NCI-H69 (cell line): ENCODE results near the gene COL25A1.
"Not testable (repeated sequence)": the region's sequence is repeated elsewhere in the genome, so short reads cannot be mapped to it uniquely, and the experiment has no call there.

Source experiments
- DNase-seq: peaks from one replicate; lab custom pipeline; 2025; lab: John Stamatoyannopoulos, UW

The COL25A1 gene

DNA sequence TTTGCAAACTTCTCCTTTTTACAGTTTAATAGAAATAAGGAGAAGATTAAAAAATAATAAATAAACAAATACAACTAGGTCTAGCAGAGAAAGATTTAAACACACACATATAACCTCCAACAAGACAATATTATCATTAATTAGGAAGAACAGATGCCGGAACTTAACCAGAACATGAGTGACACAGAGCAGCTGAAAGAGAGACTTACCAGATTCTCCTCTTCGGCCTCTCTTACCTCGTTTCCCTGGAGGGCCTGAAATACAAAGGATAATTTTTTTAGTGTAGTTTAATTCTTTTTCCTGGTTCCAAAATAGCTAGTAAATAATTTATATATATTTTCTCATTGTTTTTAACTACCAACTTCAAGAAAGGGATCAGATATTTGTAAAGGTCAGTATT is 252.5 kb downstream of the COL25A1 start:
- no peak for DNase-seq

GRCh38 chr4:109046471-109047201 is 255.8 kb downstream of the COL25A1 start:
- DNase-seq: no peak

GRCh38 chr4:109044431-109044830 is 258.0 kb downstream of the COL25A1 start:
- no peak for DNase-seq

GRCh38 chr4:109043286-109043685 is 259.2 kb downstream of the COL25A1 start:
- DNase-seq: peak; percentile 3

GRCh38 chr4:109041463-109042360 is 260.7 kb downstream of the COL25A1 start:
- no peak for DNase-seq

- no peak for DNase-seq
Measured at GRCh38 chr4:109040441-109040840, 262.0 kb downstream of the COL25A1 start.

DNA sequence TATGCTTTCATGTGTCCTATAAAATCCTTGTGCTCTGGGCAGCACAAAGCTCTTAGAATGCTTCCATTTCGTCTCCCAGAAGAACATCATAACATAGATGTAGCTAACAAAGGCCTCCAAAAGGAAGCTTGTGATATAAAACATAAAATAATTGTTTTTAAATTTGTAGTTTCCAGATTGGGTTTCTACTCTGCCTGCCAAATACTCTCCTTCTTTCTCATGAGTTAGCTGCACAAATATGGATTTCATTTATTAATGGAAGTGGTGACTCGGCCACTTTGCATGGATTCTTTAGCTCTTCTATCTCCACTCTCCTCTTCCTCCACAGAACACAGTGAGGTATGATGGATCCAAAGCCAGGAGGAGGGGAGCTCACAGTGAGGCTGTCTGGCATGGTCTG is 265.4 kb downstream of the COL25A1 start:
- DNase-seq: no peak

GRCh38 chr4:109033993-109034392 is 268.5 kb downstream of the COL25A1 start:
- DNase-seq: no peak

GRCh38 chr4:109032671-109033070 is 269.8 kb downstream of the COL25A1 start:
- no peak for DNase-seq

DNA sequence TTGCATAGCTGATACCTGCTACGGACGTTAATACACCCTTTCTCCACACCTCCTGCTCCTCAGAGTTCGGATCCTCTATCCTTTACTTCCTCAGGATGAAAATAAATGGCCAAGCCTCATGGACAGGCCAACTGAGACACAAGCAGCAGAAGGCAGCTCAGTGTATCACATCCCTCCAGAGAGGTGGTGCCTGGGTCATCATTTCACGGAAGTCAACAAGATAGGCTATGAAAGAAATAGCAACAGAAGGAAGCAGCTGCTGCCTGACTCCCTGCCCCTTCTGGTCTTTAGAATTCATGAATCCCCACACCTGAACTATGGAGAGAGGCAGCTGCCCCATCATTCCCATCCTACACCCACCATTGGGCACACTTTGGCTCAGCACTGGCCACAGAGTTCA is 272.5 kb downstream of the COL25A1 start:
- no peak for DNase-seq

DNA sequence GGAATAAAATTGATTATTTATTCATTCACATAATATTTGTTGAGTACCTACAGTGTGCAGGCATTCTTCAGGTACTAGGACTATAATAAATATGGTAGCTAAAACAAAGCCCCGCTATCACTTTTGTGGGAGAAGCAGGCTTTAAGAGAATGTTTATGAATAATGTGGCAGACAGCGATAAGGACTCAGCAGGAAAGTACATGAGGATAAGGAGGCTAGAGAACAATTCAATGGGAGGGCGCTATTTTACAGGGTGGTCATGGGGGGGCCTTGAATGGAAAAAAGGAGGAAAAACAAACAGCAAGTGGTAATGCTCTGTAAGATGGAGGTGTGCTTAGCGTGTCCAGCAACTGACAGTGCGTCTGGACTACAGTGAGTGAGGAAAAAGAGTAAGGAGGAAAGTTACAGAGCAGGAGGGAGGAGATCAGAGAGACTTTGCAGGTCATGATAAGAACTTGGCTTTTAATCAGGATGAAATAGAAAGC is 275.4 kb downstream of the COL25A1 start:
- DNase-seq: no peak

DNA sequence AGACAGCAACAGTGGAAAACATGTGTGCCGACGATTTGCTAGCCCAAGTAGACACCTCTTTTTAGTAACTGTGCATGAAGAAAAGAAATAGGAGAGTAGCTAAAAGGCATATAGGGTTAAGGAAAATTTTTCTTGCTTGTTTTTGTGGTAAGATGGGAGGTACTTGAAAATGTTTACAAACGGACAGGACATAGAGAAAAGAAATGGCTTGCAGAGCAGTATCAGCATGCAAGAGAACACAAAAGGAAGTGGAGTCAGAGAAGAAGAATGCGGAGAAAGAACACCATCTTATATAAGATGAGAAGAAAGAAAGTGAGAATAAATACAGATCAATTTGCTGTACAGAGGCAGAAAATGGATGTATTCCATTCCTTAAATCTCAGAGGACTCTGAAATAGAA is 275.9 kb downstream of the COL25A1 start:
- DNase-seq: no peak

DNA sequence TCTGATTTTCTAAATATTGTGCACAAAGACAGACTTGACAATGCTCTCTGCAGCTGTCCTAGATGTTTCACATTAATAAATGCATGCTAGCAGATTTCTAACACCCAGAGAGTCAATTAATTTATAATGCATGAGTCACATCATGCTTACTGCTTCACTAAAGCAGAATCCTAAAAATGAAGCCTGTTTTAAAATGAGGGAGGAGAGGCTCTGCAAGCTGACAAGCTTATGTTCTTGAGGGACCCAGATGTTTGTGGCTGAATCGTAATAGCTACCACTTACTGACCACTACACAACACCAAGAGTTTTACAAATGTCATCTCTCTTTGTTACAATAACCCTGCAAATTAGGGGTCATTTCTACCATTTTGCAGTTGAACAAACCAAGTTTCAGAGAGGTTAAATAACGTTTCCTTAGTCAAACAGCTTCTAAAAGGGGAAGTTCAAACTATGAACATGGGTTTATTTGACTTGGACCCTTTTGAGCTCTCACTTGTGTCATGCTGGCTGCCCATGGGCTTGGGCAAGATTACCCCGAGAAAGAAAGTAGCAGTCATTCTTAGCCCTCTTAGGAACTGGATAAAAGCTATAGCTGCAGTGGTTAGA is 276.9 kb downstream of the COL25A1 start:
- no peak for DNase-seq

GRCh38 chr4:109022961-109023360 is 279.5 kb downstream of the COL25A1 start:
- DNase-seq: no peak

DNA sequence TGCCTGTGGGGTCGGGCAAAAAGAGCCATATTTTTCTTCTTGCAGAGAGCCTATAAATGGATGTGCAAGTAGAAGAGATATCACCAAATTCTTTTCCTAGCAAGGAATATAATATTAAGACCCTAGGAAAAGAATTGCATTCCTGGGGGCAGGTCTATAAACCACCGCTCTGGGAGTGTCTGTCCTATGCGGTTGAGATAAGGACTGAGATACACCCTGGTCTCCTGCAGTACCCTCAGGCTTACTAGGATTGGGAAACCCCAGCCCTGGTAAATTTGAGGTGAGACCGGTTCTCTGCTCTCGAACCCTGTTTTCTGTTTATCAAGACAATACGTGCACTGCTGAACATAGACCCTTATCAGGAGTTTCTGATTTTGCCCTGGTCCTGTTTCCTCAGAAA is 280.8 kb downstream of the COL25A1 start:
- DNase-seq: not testable (repeated sequence)

- no peak for DNase-seq
Measured at GRCh38 chr4:109020861-109021260, 281.6 kb downstream of the COL25A1 start.

DNA sequence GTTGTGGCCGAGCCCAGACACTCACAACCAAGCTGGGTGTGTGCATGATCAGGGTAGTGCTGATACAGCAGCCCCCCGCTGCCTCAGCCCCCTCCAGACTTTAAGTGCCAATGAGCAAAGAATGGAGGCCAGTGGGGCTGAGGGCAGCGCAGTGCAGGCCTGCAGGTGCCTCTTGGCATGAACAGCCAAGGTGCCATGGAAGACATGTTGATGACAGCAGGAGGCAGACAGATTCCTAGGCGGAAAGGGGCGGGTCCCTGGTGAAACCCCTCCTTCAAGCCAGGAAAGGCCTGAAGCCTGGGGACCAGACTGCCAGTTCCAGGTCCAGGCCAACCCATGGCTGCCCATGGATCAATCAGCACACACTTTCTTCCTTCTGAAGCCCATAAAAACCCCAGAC is 286.3 kb downstream of the COL25A1 start:
- no peak for DNase-seq

DNA sequence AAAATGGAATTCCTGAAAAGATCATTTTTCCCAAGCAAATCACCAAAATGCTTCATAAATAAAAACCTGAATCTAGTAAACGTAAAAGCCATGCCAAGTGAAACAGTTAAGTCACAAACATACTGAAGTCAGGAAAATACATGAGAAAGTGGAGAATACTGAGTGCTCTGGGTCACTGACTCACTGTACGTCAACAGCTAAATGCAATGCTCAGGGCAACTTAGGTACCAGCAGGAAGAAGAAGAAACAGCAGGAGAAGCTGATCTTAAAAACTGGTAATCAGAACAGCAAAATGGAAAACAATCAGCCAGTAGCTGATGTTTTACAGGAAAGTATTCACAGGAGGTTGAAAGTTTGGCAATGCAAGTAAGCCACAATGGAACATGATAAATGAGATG is 287.0 kb downstream of the COL25A1 start:
- no peak for DNase-seq

- no peak for DNase-seq
Measured at GRCh38 chr4:109014593-109015412, 287.7 kb downstream of the COL25A1 start.

- DNase-seq: no peak
Measured at GRCh38 chr4:109012286-109012880, 290.1 kb downstream of the COL25A1 start.

- DNase-seq: no peak
Measured at GRCh38 chr4:109011241-109012026, 291.0 kb downstream of the COL25A1 start.
